ENCODE results near the gene STK39.

STK39 gene

GRCh38 chr2:168157070-168157469, 90.3 kb downstream of the STK39 start:
- no peak for DNase-seq

GRCh38 chr2:168156661-168157060, 90.7 kb downstream of the STK39 start:
- no peak for DNase-seq

GRCh38 chr2:168155680-168156079, 91.7 kb downstream of the STK39 start:
- no peak for DNase-seq

- DNase-seq = no peak
Observed at GRCh38 chr2:168155046-168155445, 92.3 kb downstream of the STK39 start.

GRCh38 chr2:168152902-168153530, 94.4 kb downstream of the STK39 start:
- DNase-seq = no peak

GRCh38 chr2:168149986-168150385, 97.4 kb downstream of the STK39 start:
- DNase-seq = peak; percentile 11

- peak; percentile 21 for DNase-seq
Observed at GRCh38 chr2:168149150-168149974, 98.0 kb downstream of the STK39 start.

- DNase-seq = no peak
Observed at GRCh38 chr2:168147830-168148794, 99.3 kb downstream of the STK39 start.

GRCh38 chr2:168146892-168147810, 100.2 kb downstream of the STK39 start:
- DNase-seq = no peak

- DNase-seq = no peak
Observed at GRCh38 chr2:168145426-168146310, 101.7 kb downstream of the STK39 start.

- DNase-seq = no peak
Observed at GRCh38 chr2:168145011-168145410, 102.4 kb downstream of the STK39 start.

GRCh38 chr2:168143813-168144212, 103.6 kb downstream of the STK39 start:
- DNase-seq = no peak

- no peak for DNase-seq
Observed at GRCh38 chr2:168140892-168141291, 106.5 kb downstream of the STK39 start.

GRCh38 chr2:168139852-168140251, 107.5 kb downstream of the STK39 start:
- no peak for DNase-seq

- no peak for DNase-seq
Observed at GRCh38 chr2:168138901-168139300, 108.5 kb downstream of the STK39 start.

GRCh38 chr2:168138374-168138773, 109.0 kb downstream of the STK39 start:
- no peak for DNase-seq

GRCh38 chr2:168137510-168138180, 109.8 kb downstream of the STK39 start:
- DNase-seq = no peak

GRCh38 chr2:168136392-168136977, 110.9 kb downstream of the STK39 start:
- peak; percentile 71 for DNase-seq

- DNase-seq = no peak
Observed at GRCh38 chr2:168135630-168136029, 111.8 kb downstream of the STK39 start.

GRCh38 chr2:168135121-168135520, 112.3 kb downstream of the STK39 start:
- DNase-seq = no peak
